ENCODE measurements around the gene LGALS3BP. TPM values are rescaled to one million over a fixed set of nuclear protein-coding genes. Genes with fewer than 3 reads are reported as not detected.

The LGALS3BP gene
- total RNA-seq, 1 donor from 2014 or later: 373 TPM

- Mint-ChIP-seq H3K36me3 (peaks cover 41% of the 10 kb centered on the region), H3K4me1 (no peaks in the 10 kb centered on the region), H3K27me3 (ENCODE audit: low read depth) (no peaks in the 10 kb centered on the region), H3K4me3 (no peak overlapping the region), H3K27ac (no peak overlapping the region), H3K9me3 (no peaks in the 10 kb centered on the region)
- TF ChIP-seq, protein P1, sequence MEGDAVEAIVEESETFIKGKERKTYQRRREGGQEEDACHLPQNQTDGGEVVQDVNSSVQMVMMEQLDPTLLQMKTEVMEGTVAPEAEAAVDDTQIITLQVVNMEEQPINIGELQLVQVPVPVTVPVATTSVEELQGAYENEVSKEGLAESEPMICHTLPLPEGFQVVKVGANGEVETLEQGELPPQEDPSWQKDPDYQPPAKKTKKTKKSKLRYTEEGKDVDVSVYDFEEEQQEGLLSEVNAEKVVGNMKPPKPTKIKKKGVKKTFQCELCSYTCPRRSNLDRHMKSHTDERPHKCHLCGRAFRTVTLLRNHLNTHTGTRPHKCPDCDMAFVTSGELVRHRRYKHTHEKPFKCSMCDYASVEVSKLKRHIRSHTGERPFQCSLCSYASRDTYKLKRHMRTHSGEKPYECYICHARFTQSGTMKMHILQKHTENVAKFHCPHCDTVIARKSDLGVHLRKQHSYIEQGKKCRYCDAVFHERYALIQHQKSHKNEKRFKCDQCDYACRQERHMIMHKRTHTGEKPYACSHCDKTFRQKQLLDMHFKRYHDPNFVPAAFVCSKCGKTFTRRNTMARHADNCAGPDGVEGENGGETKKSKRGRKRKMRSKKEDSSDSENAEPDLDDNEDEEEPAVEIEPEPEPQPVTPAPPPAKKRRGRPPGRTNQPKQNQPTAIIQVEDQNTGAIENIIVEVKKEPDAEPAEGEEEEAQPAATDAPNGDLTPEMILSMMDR (IDR thresholded peaks at IDR 0.05; ENCODE audit: unreplicated experiment): no peak
- no peak for DNase-seq (ENCODE audit: low spot score in 2 of 2, unreplicated experiment in 2 of 2)
These were observed 15.5 kb upstream of the LGALS3BP start for GRCh38 chr17:78995022-78995760.

- Mint-ChIP-seq H3K9me3 (no peaks in the 10 kb centered on the region), H3K4me1 (no peaks in the 10 kb centered on the region), H3K4me3 (no peak overlapping the region), H3K27me3 (ENCODE audit: low read depth) (no peaks in the 10 kb centered on the region), H3K27ac (no peak overlapping the region), H3K36me3 (peaks cover 42% of the 10 kb centered on the region)
- no peak for DNase-seq (ENCODE audit: low spot score in 2 of 2, unreplicated experiment in 2 of 2)
- TF ChIP-seq, protein P1 (IDR thresholded peaks at IDR 0.05; ENCODE audit: unreplicated experiment): no peak
These were observed 14.4 kb upstream of the LGALS3BP start for GRCh38 chr17:78993981-78994671.

- Mint-ChIP-seq H3K27ac (no peak overlapping the region), H3K9me3 (no peaks in the 10 kb centered on the region), H3K4me1 (peaks cover 2% of the 10 kb centered on the region), H3K27me3 (ENCODE audit: low read depth) (no peaks in the 10 kb centered on the region), H3K36me3 (peaks cover 42% of the 10 kb centered on the region), H3K4me3 (no peak overlapping the region)
- TF ChIP-seq, protein P1 (IDR thresholded peaks at IDR 0.05; ENCODE audit: unreplicated experiment): peak; percentile 80
- peak in 1 of 2 experiments; percentile 61 for DNase-seq (ENCODE audit: low spot score in 2 of 2, unreplicated experiment in 2 of 2)
These were observed 13.7 kb upstream of the LGALS3BP start for GRCh38 chr17:78993241-78993956.

DNA sequence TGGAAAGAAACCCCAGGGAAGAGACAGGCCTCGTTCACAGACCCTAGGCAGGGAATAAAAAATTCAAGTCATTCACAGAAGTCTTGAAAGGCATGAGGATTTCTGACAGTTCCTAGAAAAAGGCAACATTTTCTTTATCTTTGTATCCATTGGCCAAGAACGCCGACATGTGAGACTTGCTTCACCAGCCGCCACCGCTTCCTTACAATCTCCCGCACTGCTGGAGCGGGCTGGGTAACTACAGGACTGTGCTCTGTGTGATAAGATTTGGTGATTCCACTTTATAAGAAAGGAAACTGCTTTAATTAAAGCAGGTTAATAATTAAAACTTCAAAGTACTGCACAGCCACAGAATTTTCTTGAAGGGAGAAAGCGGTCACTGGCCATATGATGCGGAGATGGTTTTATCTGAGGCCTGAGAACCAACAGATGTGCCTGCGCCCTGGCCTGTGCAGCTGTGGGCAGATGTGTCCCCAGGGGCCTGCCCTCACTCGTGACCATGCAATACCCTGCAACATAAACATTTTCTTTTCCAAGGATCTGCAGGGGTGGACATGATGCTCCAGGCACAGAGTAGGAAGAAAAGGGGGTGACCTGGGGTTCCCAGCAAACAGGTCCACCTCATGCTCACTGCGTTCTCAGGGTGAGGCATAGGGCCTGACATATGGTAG is 13.0 kb upstream of the LGALS3BP start:
- peaks cover 42% of the 10 kb centered on the region for H3K36me3 Mint-ChIP-seq
- H3K4me1 Mint-ChIP-seq: peaks cover 3% of the 10 kb centered on the region
- no peak overlapping the region for H3K27ac Mint-ChIP-seq
- DNase-seq (ENCODE audit: low spot score in 2 of 2, unreplicated experiment in 2 of 2): no peak
- H3K9me3 Mint-ChIP-seq: no peaks in the 10 kb centered on the region
- H3K27me3 Mint-ChIP-seq (ENCODE audit: low read depth): no peaks in the 10 kb centered on the region
- TF ChIP-seq, protein P1 (IDR thresholded peaks at IDR 0.05; ENCODE audit: unreplicated experiment): no peak
- H3K4me3 Mint-ChIP-seq: no peak overlapping the region

- Mint-ChIP-seq H3K4me3 (no peak overlapping the region), H3K4me1 (peaks cover 5% of the 10 kb centered on the region), H3K9me3 (no peaks in the 10 kb centered on the region), H3K36me3 (peaks cover 41% of the 10 kb centered on the region), H3K27me3 (ENCODE audit: low read depth) (no peaks in the 10 kb centered on the region), H3K27ac (no peak overlapping the region)
- TF ChIP-seq, protein P1 (IDR thresholded peaks at IDR 0.05; ENCODE audit: unreplicated experiment): no peak
- no peak for DNase-seq (ENCODE audit: low spot score in 2 of 2, unreplicated experiment in 2 of 2)
These were observed 12.3 kb upstream of the LGALS3BP start for GRCh38 chr17:78991906-78992532.
